NOMO-1 treated with dmso at 0.1 percent for 144 hours (cell line): ENCODE measurements around the gene VAT1L.
"Not testable (repeated sequence)": the region's sequence is repeated elsewhere in the genome, so short reads cannot be mapped to it uniquely, and the experiment has no call there.

Experiments used
- DNase-seq: peaks from one replicate; lab custom pipeline; 2025; ENCODE audit not compliant: unreplicated experiment; lab: John Stamatoyannopoulos, UW

The VAT1L gene

DNA sequence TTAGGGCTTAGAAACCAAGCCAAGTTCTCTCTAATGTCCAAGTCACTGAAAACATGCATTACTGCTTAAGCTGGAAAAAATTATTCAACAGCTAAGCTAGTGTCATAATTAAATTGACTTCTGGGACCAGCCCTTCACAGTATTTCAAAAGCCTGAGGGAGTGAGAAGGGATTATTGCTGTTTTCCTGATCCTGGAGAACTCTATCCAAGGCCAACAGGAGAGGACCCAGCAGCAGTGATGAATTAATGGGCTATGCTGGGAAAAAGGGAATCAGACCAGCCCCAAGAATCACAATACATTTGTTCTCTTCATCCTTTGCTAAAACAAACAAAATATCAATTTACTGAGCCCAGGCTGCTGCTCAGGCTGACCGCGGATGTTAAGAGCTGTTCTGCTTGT is 199.4 kb downstream of the VAT1L start:
- no peak for DNase-seq

DNA sequence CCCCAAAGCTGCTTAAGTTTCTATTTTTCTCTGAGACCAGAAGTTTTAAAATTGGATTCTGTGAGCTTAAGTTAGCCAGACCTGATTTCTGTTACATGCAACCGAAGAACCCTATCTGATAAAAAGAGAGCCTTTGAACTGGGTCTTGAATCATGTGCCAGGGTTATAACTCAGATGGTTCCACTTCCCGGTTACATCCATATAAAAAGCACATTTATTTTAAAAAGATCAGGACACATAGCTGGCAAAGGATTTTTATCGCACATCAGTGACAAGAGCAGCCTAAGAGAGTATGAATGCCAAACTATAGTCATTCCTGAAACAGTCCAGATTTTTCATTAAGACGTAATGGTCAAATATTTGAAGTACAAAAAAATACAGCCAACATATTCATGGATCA is 201.5 kb downstream of the VAT1L start:
- no peak for DNase-seq

DNA sequence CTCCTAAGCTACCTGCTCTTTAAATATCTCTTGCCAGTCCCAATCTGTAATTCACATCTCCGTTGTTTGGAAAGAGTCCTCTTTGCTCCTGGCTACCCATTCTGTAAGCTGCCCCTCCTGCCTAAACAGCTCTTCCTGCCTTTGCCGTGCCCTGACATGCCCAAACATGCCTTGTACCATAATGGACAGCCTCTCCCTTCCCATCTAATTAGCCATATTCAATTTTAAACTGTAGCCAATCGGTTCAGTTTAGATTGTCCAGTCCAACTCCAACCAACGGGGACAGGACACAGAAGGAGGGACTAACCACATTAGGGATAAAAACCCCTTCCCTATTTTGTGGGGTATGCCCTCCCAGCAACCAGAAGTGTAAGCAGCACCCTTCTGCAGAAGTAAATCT is 203.3 kb downstream of the VAT1L start:
- no peak for DNase-seq

DNA sequence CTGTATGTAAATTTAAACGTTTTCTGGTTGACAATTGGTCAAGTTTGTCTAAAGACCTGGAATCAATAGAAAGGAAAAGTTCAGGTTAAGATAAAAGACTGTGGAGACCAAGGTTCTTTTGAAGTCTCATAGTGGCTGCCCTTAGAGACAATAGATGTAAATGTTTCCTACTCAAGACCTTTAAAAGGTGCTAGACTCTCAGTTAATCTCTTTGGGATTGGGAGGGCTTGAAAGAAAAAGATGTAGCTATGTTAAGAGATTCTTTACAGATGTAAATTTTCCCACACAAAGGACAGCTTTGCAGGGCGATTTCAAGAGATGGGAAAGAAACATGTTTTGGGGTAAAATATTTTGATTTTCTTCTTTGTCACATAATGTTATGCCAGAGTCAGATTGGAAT is 204.0 kb downstream of the VAT1L start:
- not testable (repeated sequence) for DNase-seq

GRCh38 chr16:77993111-77993985 is 205.0 kb downstream of the VAT1L start:
- DNase-seq = no peak

- DNase-seq = no peak
Measured at GRCh38 chr16:77995843-77996455, 207.6 kb downstream of the VAT1L start.

DNA sequence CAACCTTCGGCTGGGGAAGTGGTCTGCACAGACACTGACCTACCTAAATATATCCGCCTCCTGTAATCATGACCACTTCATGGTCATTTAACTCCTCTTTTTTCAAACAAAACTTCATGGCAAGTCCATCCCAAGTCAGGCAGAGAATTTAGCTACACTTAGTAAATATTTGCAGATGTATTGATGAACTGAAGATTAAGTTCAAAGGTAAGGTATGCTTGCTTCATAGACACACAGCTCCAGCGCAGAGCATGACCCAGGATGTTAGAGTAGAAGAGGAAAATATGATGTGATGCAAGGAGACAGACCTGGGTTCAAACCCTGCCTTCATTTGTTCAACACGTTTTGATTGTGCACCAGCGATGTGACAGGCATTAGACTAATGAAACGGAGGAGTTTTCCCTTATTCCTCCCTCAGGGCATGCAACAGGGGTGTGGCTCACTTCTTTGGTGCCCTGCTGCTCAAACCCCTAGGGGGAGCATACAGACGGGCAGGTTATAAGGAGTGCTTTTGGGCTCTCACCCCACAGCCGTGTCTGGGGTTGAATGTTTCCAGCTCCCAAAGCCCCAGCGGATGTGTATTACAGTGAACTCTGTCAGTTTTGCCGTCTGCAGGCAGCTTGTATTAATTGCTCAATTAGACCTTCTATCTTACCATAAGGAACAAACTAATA is 210.1 kb downstream of the VAT1L start:
- no peak for DNase-seq

GRCh38 chr16:78001451-78002025 is 213.2 kb downstream of the VAT1L start:
- DNase-seq = no peak

GRCh38 chr16:78002915-78003538 is 214.7 kb downstream of the VAT1L start:
- peak; percentile 75 for DNase-seq

DNA sequence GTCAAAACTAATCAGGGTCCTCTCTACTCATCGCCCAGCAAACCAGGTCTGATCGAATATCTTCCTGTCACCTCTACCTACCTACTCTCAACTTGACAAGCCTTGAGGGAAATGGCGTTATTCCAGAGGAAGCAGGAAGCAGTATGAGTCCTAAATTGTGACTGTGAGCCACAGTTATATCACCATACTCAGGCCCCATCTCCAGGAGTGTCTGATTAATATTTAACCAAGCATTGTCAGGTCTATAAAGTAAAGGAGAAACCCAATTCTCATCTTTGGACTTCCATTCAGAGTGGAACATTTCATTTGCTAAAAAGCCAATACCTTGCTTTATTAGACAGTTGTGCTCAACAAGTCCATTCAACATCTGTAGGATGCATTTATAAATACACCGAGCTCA is 216.2 kb downstream of the VAT1L start:
- DNase-seq = no peak

GRCh38 chr16:78005881-78006280 is 217.5 kb downstream of the VAT1L start:
- no peak for DNase-seq

DNA sequence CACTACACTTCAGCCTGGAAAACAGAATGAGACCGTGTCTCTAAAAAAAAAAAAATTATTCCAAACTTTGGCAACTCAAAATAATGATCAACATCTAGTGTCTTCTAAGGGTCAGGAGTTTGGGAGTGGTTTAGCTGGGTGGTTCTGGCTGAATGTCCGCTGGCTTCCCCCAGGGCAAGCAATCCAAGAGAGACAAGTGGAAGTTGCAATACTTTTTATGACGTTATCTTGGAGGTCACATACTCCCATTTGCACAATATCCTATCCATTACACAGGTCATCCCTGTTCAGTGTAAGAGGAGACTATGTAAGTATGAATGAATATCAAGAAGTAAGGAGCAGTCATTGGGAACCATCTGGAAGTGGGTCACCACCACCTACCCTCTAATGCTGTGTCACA is 218.8 kb downstream of the VAT1L start:
- DNase-seq = no peak

GRCh38 chr16:78022347-78023060 is 234.1 kb downstream of the VAT1L start, which contains the start of gene CLEC3A:
Gene CLEC3A (plus strand): TSS chr16:78022548. CDS start chr16:78022627, 79 bp downstream.
- DNase-seq = no peak

DNA sequence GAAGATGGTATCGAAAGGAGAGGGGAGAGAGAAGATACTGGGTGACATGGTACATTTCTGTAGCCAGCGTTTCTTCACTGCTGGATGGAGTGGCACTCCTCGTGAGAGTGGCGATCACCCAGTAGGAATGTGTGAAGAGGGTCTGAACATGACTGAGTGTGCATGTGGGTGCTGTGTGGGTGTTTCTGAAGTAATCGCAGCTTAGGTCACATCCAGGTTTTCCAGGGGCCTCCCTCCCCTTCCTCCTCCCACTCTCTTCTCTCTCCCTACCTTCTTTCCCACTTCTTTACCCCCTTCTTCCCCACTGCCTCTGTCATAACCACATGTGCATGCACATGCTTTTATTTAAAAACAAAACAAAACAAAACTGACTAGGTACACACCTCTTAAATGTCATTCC is 235.8 kb downstream of the VAT1L start:
- no peak for DNase-seq

- DNase-seq = no peak
Measured at GRCh38 chr16:78025631-78026030, 237.3 kb downstream of the VAT1L start.

- no peak for DNase-seq
Measured at GRCh38 chr16:78028018-78028417, 239.7 kb downstream of the VAT1L start.
